Choroid plexus epithelial cell (primary cell): ENCODE data around the gene DENND2A.

Experiments used
- DNase-seq: peaks from one replicate; pipeline ENCODE4 v3.0.0-alpha.2; 2010; ENCODE audit warnings: low read depth
- H3K4me3 ChIP-seq: 2 replicates; pipeline ENCODE4 v1.5.1; 2011; ENCODE audit warnings: low read depth, mild to moderate bottlenecking, control low read depth, low read length, moderate library complexity
- TF ChIP-seq, protein P1 (sequence below): conservative IDR thresholded peaks from 2 replicates; pipeline ENCODE4 v1.5.1; 2011; ENCODE audit warnings: low read depth, mild to moderate bottlenecking, control low read depth, inconsistent platforms, low read length, moderate library complexity

The DENND2A gene, protein sequence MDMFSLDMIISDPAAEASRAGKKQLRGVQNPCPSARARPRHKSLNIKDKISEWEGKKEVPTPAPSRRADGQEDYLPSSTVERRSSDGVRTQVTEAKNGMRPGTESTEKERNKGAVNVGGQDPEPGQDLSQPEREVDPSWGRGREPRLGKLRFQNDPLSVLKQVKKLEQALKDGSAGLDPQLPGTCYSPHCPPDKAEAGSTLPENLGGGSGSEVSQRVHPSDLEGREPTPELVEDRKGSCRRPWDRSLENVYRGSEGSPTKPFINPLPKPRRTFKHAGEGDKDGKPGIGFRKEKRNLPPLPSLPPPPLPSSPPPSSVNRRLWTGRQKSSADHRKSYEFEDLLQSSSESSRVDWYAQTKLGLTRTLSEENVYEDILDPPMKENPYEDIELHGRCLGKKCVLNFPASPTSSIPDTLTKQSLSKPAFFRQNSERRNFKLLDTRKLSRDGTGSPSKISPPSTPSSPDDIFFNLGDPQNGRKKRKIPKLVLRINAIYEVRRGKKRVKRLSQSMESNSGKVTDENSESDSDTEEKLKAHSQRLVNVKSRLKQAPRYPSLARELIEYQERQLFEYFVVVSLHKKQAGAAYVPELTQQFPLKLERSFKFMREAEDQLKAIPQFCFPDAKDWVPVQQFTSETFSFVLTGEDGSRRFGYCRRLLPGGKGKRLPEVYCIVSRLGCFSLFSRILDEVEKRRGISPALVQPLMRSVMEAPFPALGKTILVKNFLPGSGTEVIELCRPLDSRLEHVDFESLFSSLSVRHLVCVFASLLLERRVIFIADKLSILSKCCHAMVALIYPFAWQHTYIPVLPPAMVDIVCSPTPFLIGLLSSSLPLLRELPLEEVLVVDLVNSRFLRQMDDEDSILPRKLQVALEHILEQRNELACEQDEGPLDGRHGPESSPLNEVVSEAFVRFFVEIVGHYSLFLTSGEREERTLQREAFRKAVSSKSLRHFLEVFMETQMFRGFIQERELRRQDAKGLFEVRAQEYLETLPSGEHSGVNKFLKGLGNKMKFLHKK

DNA sequence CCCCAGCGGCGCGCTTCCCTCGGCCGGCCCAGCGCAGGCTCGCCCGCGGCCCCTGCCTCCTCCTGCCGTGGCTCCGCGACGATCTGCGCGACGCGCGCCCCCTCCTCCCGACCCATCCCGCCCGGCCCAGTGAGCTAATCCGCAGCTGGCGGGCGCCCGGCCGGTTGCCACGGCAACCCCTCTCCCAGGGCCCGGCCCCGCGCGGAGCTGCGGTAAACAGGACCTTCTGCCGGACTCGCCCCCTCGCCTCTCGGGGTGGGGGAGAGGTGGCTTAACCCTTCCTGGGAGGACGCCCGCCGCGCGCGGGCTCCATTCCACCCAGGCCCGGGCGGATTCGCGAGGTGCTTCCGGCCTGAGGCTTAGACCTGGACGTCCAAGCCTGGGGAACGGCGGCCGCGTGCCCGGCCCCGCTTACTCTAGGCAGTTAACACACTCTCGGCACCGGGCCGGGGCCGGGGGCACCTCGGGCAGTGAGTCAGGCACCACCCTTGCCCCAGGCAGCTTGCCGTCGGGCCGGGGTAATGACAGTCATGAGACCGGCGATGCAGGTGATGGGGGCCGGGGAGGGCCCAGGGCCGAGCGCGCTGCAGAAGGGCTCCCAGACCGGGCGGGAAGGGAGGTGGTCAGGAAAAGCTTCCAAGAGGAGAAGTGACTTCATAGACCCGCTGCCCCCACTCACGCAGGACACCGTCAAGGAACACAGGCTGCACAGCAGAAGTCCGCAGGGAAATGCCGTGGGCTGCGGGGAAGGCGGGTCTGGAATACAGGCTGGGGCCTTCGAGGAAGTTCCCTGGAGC, at the start of gene DENND2A:
TSS of gene DENND2A (minus strand) at position 87 of the 797 bp plus-strand sequence. CDS start 38,416 bp downstream, outside the sequence.
- peak within 1 kb of the TSS; percentile 72 for H3K4me3 ChIP-seq
- TF ChIP-seq, protein P1, sequence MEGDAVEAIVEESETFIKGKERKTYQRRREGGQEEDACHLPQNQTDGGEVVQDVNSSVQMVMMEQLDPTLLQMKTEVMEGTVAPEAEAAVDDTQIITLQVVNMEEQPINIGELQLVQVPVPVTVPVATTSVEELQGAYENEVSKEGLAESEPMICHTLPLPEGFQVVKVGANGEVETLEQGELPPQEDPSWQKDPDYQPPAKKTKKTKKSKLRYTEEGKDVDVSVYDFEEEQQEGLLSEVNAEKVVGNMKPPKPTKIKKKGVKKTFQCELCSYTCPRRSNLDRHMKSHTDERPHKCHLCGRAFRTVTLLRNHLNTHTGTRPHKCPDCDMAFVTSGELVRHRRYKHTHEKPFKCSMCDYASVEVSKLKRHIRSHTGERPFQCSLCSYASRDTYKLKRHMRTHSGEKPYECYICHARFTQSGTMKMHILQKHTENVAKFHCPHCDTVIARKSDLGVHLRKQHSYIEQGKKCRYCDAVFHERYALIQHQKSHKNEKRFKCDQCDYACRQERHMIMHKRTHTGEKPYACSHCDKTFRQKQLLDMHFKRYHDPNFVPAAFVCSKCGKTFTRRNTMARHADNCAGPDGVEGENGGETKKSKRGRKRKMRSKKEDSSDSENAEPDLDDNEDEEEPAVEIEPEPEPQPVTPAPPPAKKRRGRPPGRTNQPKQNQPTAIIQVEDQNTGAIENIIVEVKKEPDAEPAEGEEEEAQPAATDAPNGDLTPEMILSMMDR, result no peak
- DNase-seq, result peak; percentile 76

DNA sequence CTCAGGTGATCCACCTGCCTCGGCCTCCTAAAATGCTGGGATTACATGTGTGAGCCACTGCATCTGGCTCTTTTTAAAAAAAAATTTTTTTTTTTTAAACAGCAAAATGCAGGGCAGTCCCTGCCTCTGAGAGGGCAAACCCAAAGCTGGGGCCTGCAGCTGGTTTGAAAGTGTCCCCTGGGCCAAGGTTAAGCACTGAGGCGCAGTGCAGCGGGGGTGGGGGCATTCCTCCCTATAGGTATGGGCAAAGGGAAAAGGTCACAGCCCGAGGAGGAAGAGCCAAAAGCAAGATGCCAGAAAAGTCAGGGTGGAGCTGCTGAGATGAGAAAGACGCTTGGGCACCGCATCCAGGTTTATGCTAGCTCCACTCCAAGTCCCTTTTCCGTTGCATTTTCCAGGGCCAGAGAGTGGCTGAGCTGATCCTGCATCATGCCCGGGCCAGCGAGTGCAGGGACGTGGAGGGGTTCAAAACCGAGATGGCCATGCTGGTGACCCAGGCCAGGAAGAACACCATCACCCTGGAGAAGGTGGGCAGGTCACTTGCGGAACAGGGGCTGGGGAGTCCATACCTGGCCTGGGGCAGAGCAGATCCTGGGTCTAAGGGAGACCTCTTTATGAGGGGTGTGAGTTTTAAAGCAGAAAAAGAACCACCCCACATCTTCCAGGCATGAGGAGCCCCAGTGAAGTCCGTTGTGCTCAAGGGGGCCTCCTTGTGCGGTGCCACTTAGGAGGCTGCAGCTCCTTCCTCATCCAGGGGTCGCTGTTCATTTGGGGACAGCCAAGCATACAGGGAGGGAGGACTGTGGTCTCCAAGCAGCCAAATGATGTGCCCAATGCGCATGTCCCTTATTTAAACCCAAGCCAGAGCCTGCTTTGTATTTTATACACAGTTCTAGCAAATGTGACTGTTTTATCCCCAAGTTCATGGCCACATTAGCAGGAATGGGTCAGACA, 48.9 kb upstream of the DENND2A start:
- no peak for DNase-seq
- H3K4me3 ChIP-seq, result no peak overlapping the region
- TF ChIP-seq, protein P1, result no peak

DNA sequence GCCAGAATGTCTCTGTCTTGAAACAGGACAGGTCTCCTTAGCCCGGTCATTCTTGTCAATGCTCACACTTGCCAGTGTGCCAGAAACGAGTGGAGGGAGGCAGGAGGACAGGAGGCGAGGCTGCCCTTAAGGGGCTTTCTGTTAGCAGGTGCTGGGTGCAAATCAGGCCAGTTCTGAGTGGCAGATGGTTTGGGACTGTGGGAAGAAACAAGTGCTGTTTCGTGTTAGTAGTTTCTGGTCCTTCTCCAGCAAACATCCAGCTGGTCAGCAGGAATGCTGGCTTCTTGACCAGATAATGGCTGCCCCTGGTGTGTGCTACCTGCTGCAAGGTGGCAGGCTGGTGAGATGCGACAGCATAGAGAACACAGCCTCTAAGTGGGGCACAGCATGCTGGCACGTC, 47.7 kb upstream of the DENND2A start:
- no peak for DNase-seq
- H3K4me3 ChIP-seq, result no peak overlapping the region
- TF ChIP-seq, protein P1, result no peak

DNA sequence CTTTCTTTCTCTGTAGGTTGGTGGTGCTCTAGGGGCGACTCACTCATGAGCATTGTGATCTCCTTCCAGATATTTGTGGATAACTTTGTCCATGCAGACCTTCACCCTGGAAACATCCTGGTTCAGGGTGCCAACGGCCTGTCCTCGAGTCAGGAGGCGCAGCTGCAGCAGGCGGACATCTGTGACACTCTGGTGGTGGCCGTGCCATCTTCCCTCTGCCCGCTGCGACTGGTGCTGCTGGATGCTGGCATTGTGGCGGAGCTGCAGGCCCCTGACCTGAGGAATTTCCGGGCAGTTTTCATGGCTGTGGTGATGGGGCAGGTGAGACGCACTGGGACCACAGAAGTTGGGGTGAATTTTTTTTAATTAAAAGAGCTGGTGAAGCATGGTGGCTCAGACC, 46.3 kb upstream of the DENND2A start:
- TF ChIP-seq, protein P1, result no peak
- no peak for DNase-seq
- no peak overlapping the region for H3K4me3 ChIP-seq

DNA sequence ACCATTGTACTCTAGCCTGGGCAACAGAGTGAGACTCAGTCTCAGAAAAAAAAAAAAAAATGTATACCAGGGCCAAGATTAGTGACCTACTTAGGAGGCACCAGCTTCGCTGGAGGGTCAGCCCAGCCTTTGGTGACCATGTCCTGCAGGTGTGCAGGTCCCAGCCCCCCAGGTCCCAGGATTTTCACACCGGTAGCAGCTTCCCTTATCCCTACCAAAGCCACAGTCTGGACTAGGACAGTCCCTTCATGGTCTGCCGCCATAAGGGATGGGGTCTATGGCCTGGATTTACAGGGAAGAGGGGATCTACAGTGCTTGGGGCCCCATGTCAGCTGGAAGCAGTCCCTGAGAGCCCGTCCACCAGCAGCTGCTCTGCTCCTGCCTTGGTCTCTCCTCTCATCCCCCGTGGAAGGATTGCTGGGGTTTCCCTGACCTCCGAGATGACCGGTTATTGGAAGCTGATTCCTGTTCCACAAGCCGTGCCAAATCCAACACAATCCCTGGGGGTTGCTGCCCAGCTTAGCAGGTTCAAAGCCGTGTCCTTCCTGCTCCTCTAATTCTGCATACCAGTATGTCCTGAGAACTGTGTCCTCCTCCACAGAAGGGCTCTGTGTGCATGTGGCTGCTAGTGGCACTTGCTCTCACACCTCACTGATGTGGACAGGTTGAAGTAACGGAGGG, 44.9 kb upstream of the DENND2A start:
- H3K4me3 ChIP-seq, result no peak overlapping the region
- TF ChIP-seq, protein P1, result no peak
- no peak for DNase-seq
